Smooth muscle cell (in vitro differentiated cells): ENCODE measurements around the gene PAF1. TPM values are rescaled to one million over a fixed set of nuclear protein-coding genes. Genes with fewer than 3 reads are reported as not detected.

ENCODE experiments used
- DNase-seq: peaks from one replicate; lab custom pipeline; 2025; ENCODE audit not compliant: unreplicated experiment; lab: John Stamatoyannopoulos, UW
- H2AFZ ChIP-seq: fragments of 200-600 bp; sonication (generic); 2 replicates; pipeline ENCODE4 v1.6.0; 2016; ENCODE audit warnings: antibody characterized with exemption, low read depth, mild to moderate bottlenecking
- H3F3A ChIP-seq: fragments of 200-600 bp; sonication (generic); 2 replicates; pipeline ENCODE4 v1.6.0; 2017; ENCODE audit warnings: antibody characterized with exemption, low read depth
- H3K27ac ChIP-seq: fragments of 200-600 bp; sonication (generic); 2 replicates; pipeline ENCODE4 v1.5.1; 2016; ENCODE audit warnings: low read depth, mild to moderate bottlenecking
- H3K27me3 ChIP-seq: fragments of 200-600 bp; sonication (generic); 2 replicates; pipeline ENCODE4 v1.6.1; 2016; ENCODE audit warnings: low read depth, mild to moderate bottlenecking
- H3K36me3 ChIP-seq: fragments of 200-600 bp; sonication (generic); 2 replicates; pipeline ENCODE4 v1.5.1; 2016; ENCODE audit warnings: low read depth
- H3K4me1 ChIP-seq: fragments of 200-600 bp; sonication (generic); 2 replicates; pipeline ENCODE4 v1.5.1; 2016; ENCODE audit warnings: low read depth
- H3K4me2 ChIP-seq: fragments of 200-600 bp; sonication (generic); 2 replicates; pipeline ENCODE4 v1.6.0; 2016; ENCODE audit warnings: mild to moderate bottlenecking
- H3K4me3 ChIP-seq: fragments of 200-600 bp; sonication (generic); 2 replicates; pipeline ENCODE4 v1.5.1; 2016; ENCODE audit warnings: mild to moderate bottlenecking
- H3K79me2 ChIP-seq: fragments of 200-600 bp; sonication (generic); 2 replicates; pipeline ENCODE4 v1.6.0; 2016; ENCODE audit warnings: low read depth, mild to moderate bottlenecking
- H3K9ac ChIP-seq: fragments of 200-600 bp; sonication (generic); 2 replicates; pipeline ENCODE4 v1.6.0; 2016; ENCODE audit warnings: low read depth
- H3K9me3 ChIP-seq: fragments of 200-600 bp; sonication (generic); replicated peaks from 2 replicates; pipeline ENCODE4 v1.5.1; 2016; ENCODE audit warnings: low read depth
- H4K20me1 ChIP-seq: fragments of 200-600 bp; sonication (generic); 2 replicates; pipeline ENCODE4 v1.6.0; 2016; ENCODE audit warnings: low read depth
- WGBS: methylation state at CpG from one replicate; pipeline ENCODE4 v1.1.7; 2016; ENCODE audit warnings: low lambda C conversion rate; 5-methylcytosine and 5-hydroxymethylcytosine counted together
- polyA plus RNA-seq: library from polyadenylated mRNA; unstranded; fragments of >200 nt; fragmentation: Nextera tagmentation; extraction: Ambion mirVana; gene quantifications from 2 replicates; pipeline ENCODE4 v1.2.1, GENCODE V29; 2016
- total RNA-seq: library from RNA; depleted of rRNA; stranded (reverse); fragments of >200 nt; gene quantifications from 2 replicates; pipeline ENCODE4 v1.2.3, GENCODE V29; 2014
- TF ChIP-seq, protein P1 (sequence below): fragments of 200-600 bp; sonication (generic); IDR thresholded peaks from 2 replicates; pipeline ENCODE4 v1.5.1; 2017; ENCODE audit warnings: borderline replicate concordance, mild to moderate bottlenecking, antibody characterized with exemption; ENCODE audit not compliant: insufficient read depth, poor library complexity, severe bottlenecking

Gene PAF1
- total and polyA plus RNA-seq, 2 experiments from 2014 or later: 27.8 to 42.7 TPM

DNA sequence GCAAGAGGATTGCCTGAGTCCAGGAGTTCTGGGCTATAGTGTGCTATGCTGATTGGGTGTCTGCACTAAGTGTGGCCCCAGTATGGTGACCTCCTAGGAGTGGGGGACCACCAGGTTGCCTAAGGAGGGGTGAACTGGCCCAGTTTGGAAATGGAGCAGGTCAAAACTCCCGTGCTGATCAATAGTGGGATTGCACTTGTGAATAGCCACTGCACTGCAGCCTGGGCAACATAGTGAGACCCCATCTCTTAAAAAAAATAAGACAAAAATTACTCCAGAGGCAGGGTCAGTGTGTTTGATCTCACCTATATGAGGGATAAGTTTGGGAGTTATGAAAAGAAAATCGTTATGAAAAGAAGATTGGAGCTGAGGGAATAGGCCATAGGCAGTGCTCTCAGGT, 21.7 kb downstream of the PAF1 start:
- H2AFZ ChIP-seq: no peak overlapping the region
- H3K27ac ChIP-seq: no peak overlapping the region
- no peaks in the 10 kb centered on the region for H3K4me1 ChIP-seq
- H3K9me3 ChIP-seq: no peaks in the 10 kb centered on the region
- H3K4me3 ChIP-seq: no peak overlapping the region
- H3K9ac ChIP-seq: no peak overlapping the region
- H3F3A ChIP-seq: no peaks in the 10 kb centered on the region
- peaks cover 36% of the 10 kb centered on the region for H4K20me1 ChIP-seq
- TF ChIP-seq, protein P1, sequence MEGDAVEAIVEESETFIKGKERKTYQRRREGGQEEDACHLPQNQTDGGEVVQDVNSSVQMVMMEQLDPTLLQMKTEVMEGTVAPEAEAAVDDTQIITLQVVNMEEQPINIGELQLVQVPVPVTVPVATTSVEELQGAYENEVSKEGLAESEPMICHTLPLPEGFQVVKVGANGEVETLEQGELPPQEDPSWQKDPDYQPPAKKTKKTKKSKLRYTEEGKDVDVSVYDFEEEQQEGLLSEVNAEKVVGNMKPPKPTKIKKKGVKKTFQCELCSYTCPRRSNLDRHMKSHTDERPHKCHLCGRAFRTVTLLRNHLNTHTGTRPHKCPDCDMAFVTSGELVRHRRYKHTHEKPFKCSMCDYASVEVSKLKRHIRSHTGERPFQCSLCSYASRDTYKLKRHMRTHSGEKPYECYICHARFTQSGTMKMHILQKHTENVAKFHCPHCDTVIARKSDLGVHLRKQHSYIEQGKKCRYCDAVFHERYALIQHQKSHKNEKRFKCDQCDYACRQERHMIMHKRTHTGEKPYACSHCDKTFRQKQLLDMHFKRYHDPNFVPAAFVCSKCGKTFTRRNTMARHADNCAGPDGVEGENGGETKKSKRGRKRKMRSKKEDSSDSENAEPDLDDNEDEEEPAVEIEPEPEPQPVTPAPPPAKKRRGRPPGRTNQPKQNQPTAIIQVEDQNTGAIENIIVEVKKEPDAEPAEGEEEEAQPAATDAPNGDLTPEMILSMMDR: no peak
- H3K4me2 ChIP-seq: no peak overlapping the region
- WGBS: 96% methylated on average over 2 of the region's 2 CpGs
- no peaks in the 10 kb centered on the region for H3K27me3 ChIP-seq
- peaks cover 3% of the 10 kb centered on the region for H3K36me3 ChIP-seq
- no peaks in the 10 kb centered on the region for H3K79me2 ChIP-seq
- DNase-seq: no peak

DNA sequence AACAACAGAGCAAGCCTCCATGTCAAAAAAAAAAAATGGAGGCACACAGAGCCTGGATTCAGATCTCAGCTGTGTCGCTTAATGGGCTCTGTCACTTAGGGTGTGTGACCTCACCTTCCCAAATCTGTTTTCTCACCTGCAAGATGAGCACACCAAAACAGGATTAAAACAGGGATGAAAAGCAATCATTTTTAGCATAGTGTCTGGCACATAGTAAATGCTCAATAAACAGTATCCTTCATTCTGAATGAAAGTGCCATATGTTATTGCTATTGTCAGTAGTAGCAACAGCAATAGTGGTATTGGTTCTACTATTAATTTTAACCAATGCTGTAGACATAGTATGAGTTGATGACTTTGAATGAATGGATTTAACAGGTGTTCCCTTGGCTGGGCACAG, 25.4 kb downstream of the PAF1 start:
- Histone ChIP-seq H3K9me3 (no peaks in the 10 kb centered on the region), H3F3A (no peaks in the 10 kb centered on the region), H3K4me2 (no peak overlapping the region), H3K36me3 (no peaks in the 10 kb centered on the region), H3K27me3 (no peaks in the 10 kb centered on the region), H3K9ac (no peak overlapping the region), H3K4me3 (no peak overlapping the region), H4K20me1 (peaks cover 44% of the 10 kb centered on the region), H2AFZ (no peak overlapping the region), H3K27ac (no peak overlapping the region), H3K79me2 (no peaks in the 10 kb centered on the region), H3K4me1 (no peaks in the 10 kb centered on the region)
- TF ChIP-seq, protein P1: no peak
- WGBS: 100% methylated on average over 1 of the region's 1 CpG
- DNase-seq: no peak

- Histone ChIP-seq H3K9me3 (no peaks in the 10 kb centered on the region), H3F3A (no peaks in the 10 kb centered on the region), H4K20me1 (peaks cover 43% of the 10 kb centered on the region), H3K4me2 (no peak overlapping the region), H3K4me3 (no peak overlapping the region), H3K36me3 (peaks cover 6% of the 10 kb centered on the region), H3K9ac (no peak overlapping the region), H2AFZ (no peak overlapping the region), H3K79me2 (no peaks in the 10 kb centered on the region), H3K27ac (no peak overlapping the region), H3K4me1 (no peaks in the 10 kb centered on the region), H3K27me3 (no peaks in the 10 kb centered on the region)
- 92% methylated on average over 5 of the region's 5 CpGs for WGBS
- TF ChIP-seq, protein P1: no peak
- no peak for DNase-seq
Measured at GRCh38 chr19:39363901-39364457, 26.9 kb downstream of the PAF1 start.
